HG02610 (cell line): ENCODE data around the gene PAFAH1B2.
"Not testable (repeated sequence)": the region's sequence is repeated elsewhere in the genome, so short reads cannot be mapped to it uniquely, and the experiment has no call there.

Experiments
- ATAC-seq: cut with Tn5 transposase; IDR thresholded peaks from one replicate; pipeline ENCODE4 v1.9.1; 2021; ENCODE audit warnings: mild to moderate bottlenecking, moderate library complexity; ENCODE audit not compliant: unreplicated experiment

Gene PAFAH1B2

DNA sequence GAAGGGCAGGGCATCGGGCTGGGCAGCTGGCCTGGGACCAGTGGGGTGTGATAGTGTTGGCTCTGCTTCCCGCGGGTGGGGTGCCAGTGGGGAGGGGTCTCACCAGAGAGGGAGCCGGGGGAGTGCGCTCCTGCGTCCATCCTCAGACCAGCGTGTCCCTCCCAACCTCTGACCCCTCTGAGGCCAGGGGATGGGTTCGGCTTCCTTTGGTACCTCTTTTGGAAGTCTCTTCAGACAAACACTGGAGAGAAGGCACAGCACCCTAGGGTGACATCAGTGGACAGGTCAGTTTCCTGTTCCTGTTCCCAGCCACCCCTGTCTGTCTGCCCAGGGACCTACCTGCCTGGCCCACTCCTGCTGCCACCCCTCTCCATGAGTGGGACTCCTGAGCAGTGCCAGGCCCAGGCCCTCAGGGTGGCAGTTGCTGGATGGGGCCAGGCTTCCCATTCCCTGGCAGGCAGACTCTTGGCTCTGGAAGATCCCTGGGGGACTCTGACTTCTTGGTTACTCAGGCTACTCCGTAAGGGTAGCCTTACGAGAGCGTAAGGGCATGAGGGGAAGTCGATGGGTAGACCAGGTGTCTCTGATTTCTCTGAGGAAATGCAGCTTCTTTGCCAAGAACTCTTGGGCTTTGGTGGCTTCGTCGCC lies 57.7 kb downstream of the PAFAH1B2 start:
- no peak for ATAC-seq

DNA sequence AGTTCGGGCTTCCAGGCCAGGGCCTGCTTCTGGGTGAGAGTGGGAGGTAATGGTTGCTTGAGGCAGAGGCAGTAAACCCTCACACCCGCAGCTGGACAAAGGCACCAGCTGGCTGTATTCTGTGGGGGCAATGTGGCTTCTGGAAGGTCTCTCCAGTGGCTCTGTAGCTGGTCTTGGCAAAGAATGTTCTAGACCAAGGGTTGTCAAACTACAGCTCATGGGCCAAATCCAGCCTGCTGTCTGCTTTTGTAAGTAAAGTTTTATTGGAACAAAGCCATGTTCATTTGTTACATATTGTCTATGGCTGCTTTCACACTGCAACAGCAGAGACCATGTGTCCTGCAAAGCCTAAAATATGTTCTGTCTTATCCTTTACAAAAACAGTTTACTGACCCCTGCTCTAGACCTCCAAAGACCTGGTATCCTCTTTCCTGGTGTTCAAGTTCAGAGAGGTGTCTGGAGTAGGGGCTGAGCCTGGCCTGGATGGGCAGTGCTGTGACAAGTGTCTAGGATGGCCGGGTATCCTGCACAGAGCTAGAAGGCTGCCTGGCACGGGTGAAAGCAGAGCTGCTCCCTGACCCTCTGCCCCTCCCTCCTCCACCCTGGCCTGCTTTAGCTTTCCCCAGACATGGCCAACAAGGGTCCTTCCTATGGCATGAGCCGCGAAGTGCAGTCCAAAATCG lies 58.4 kb downstream of the PAFAH1B2 start:
- ATAC-seq, result no peak

DNA sequence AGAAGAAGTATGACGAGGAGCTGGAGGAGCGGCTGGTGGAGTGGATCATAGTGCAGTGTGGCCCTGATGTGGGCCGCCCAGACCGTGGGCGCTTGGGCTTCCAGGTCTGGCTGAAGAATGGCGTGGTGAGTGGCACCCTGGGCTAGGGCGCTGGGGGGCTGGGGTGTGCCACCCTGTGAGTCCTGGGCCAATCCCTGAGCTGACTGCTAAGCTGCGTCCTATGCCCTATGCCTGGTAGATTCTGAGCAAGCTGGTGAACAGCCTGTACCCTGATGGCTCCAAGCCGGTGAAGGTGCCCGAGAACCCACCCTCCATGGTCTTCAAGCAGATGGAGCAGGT lies 59.0 kb downstream of the PAFAH1B2 start:
- ATAC-seq, result no peak

DNA sequence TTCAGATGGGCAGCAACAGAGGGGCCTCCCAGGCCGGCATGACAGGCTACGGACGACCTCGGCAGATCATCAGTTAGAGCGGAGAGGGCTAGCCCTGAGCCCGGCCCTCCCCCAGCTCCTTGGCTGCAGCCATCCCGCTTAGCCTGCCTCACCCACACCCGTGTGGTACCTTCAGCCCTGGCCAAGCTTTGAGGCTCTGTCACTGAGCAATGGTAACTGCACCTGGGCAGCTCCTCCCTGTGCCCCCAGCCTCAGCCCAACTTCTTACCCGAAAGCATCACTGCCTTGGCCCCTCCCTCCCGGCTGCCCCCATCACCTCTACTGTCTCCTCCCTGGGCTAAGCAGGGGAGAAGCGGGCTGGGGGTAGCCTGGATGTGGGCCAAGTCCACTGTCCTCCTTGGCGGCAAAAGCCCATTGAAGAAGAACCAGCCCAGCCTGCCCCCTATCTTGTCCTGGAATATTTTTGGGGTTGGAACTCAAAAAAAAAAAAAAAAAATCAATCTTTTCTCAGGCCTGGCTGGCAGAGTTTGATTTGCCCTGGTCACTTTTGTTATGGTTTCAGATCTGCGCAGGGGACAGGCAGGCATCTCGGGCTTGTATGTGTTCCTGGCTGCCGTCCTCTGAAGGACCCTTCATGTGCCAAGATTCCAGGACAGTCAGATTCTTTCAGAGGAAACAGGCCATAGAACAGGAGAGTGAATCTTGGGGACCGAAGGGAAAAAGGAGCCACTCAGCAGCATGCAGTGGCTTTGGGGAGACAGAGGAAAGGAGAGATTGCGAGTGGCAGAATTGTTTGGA lies 60.4 kb downstream of the PAFAH1B2 start:
- no peak for ATAC-seq

DNA sequence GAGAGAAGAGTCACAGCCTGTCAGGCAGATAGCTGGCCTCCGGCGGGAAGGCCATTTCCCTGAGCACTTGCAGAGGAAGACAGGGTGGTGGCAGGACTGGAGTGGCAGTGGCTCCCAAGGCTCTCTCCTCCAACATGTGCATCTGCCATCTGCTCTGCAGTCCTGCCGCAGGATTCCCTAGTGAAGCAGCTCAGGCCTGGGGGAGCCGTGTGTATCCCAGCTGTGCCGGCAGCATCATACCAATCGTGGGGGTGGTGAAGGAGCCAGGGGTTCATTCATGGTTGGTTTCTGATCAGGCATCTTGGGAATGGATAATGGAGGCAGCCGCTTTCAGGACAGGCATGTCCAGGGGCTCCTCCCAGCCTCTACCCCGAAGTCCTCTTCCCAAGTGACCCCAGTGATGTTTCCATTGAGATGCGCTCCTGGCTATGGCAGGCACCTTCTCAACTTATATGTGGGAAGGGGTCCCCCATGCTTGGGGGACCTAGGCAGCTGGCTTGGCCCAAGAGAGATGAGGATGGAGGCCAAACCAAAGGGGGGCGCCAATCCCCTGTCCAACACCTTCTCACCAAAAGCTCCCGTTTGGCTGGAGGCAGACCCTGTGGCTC lies 61.2 kb downstream of the PAFAH1B2 start:
- ATAC-seq, result no peak

DNA sequence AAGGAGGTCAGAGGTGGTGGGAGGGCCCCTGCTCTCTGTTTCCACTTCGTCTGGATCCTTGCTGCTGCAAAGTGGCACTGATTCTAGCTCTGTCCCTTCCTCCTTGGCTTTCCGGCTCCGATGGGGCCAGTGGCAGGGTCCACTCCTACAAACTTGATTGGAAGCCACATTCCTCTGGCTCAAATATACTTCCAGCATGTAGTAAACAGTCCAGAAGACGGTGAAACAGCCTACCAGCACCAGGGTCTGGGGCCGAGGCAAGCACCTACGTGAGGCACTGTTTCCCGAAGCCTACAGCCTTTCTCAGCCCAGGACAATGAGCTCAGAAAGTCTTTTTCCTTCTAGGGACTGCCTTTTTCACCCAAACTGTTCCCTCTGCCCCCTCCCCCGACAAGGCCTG lies 62.0 kb downstream of the PAFAH1B2 start:
- ATAC-seq, result not testable (repeated sequence)

DNA sequence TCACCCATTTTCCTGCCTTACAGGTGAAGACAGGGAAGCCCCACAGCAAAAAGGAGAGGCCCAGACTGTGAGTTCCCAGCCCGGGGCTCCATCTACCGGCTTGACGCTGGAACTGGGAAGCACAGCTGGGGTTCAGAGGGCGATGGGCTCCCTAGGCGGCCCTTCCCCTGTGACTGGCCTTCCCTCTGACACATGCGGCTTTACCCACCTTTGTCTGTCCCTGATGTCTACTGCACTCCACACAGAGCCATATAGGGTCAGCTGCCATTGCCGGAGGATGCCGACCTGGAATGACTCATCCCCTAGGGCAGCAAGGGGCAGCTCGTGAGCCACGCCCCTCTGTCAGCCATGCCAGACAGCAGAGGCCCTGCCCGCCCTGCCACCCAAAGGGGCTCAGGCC lies 62.8 kb downstream of the PAFAH1B2 start:
- ATAC-seq, result not testable (repeated sequence)

DNA sequence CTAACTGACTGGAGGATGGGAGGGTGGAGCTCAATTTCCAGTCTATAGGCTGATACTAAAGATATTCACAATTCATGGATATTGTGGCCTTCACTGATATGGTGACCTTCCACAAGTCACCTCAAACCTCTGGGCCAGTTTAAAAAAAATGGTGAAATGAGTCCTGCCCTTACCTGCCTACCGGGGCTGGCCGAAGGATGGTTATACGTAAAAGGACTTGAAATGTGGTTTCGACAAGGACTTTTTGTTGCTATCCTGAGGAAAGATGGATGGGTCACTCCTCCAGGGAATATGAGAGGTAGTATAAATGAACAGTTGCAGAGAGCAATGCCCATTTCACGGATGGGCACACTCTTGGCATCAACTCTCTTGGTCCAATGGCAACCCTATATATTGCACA lies 63.4 kb downstream of the PAFAH1B2 start:
- ATAC-seq, result not testable (repeated sequence)

DNA sequence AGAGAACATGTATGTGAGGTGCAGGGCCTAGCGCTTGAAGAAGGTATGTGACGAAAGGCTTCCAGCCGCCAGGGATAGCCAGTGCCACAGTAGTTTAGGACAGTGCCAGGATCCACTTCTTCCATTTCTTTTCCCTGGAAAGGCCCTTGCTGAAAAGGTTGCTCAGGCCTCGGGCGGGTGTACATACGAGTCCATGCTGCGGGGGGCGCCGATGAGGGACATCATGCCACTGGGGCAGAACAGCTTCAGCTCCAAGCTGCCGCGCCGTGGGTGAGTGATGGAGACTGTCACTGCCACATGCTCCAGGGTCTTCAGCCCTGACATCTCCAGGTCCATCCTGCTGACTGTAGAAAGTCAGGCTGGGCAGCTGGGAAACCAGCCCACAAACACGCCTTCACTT lies 64.6 kb downstream of the PAFAH1B2 start:
- ATAC-seq, result not testable (repeated sequence)

DNA sequence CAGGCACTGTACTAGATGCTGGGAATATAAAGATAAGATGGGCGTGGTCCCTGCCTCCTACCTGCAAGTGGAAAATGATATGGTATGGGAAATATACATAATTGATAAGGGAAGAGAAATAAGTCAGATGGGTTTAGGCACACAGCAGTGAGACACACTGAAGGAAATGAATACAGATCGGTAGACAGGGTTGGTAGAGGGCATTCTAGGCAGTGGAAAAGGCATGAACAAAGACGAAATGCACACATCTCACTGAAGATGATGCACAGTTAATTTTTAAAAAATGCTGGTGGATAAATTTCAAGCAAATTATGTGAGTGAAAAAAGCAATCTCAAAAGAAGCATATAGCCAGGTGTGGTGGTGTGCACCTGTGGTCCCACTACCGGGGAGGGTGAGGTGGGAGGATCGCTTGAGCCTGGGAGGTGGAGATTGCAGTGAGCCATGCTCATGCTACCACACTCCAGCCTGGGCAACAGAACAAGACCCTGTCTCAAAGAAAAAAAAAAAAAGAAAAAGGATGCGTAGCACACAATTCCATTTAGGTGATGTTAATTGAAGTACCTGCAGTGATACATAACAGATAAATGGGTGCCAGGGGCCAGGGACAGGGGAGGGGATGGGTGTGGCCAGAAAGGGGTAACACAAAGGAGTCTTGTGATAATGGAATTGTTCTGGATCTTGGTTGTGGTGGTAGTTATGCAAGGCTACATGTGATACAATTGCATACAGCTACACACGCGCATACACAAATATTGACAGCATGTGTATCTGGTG lies 65.5 kb downstream of the PAFAH1B2 start:
- not testable (repeated sequence) for ATAC-seq

DNA sequence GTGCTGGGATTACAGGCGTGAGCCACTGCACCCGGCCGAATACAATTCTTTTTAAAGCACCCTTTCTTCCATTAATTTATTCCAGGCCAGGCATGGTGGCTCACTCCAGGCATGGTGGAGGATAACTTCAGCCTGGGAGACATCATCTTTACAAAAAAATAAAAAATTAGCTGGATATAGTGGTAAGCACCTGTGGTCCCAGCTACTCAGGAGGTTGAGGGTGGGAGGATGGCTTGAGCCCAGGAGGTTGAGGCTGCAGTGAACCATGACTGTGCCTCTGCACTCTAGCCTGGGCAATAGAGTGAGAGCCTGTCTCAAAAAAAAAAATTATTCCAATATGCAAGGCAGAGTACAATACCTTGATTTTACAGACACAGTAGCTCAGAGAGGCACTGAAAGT lies 66.5 kb downstream of the PAFAH1B2 start:
- no peak for ATAC-seq

DNA sequence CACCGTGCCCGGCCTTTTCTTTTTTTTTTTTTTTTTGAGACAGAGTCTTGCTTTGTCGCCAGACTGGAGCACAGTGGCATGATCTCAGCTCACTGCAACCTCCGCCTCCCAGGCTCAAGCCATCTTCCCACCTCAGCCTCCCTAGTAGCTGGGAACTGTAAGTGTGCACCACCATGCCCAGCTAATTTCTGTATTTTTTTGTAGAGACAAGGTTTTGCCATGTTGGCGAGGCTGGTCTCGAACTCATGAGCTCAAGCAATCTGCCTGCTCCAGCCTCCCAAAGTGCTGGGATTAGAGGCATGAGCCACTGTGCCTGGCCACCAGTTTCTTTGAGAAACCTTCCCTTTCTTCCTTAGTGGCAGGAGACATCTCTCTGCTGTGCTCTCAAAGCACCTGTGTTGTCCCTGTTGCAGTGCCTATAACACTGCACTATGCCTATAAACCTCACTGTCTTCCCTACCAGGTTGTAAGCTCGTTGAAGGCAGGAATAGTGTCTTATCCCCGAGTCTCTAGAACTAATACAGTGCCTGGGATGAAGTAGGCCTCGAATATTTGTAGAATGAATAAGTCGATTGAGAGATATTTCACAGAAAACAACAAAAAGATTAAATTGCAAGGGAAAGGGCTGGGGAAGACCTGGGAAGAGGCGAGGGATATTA lies 68.7 kb downstream of the PAFAH1B2 start:
- ATAC-seq, result no peak

DNA sequence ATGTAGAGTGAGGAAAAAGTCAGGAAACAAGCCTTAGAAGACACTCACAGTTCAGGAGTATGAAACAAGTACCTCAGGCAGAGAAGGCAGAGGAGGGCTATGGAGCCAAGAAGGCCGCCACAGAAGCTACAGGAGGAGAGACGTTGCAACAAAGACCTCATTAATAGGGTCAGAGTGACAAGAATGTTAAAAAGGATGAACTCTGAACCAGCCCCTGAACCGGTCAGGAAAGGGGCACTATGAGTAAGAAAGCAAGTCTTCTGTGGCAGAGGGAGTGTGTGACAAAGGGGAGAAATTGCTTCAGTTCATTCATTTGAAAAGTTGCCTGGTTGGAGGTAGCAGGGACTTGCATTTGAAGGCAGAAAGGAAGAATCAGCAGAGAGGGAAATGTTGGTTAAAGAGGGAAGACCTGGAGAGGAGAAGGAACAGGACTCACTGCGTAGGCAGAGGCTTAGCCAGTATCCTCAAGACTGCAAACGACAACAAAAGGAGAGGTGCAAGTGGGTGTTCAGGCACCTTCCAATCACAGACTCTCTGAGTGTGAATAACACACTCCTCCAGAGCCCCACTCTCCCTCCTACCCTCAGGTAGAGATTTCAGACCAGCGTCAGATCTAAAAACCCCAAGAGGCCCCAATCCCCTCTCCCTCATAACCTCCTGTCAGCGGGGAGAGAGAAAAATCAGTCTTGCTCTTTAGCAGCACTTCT lies 70.5 kb downstream of the PAFAH1B2 start:
- ATAC-seq, result no peak

DNA sequence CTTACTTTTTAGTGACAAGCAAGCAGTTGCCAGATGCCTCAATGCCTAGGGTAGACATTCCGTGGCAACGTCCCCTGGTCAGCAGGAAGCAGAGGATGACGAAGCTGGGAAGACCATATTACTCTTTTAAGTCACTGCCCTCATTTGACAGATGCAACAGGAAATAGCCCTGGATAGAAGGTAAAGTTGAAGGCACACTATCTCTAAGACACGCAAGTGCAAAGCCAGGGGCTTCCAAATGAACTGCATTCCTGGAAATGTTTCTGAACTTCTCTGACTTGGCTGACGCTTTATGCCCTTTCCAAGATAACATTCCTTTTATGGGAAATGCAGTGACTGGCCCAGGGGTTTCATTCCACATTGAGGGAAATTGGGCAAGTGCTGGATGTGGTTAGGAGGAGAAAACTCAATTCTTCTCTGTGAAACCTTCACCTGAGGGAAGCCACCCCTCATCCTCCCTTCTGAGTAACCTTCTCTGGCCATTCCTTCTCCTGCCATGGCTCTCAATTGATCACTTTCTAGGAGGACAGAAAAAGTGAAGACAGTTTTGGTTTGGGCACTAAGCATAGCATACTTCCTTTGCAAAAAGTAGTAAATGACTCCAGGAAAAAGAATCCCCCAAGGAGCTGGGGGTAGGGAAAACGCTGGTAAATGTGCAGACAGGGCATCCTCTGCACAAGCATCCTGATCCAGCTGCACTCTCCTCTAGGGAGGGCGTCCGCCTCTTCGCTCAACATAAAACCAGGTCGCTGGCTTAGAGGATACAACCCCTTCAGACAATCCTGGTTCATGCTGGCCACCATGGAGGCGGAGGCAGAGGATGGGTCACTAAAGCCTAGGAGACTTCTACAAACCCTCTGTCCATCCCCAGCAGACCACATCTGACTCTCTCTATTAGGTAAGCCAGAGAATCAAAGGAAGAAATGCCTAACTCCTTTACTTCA lies 73.3 kb downstream of the PAFAH1B2 start:
- no peak for ATAC-seq

DNA sequence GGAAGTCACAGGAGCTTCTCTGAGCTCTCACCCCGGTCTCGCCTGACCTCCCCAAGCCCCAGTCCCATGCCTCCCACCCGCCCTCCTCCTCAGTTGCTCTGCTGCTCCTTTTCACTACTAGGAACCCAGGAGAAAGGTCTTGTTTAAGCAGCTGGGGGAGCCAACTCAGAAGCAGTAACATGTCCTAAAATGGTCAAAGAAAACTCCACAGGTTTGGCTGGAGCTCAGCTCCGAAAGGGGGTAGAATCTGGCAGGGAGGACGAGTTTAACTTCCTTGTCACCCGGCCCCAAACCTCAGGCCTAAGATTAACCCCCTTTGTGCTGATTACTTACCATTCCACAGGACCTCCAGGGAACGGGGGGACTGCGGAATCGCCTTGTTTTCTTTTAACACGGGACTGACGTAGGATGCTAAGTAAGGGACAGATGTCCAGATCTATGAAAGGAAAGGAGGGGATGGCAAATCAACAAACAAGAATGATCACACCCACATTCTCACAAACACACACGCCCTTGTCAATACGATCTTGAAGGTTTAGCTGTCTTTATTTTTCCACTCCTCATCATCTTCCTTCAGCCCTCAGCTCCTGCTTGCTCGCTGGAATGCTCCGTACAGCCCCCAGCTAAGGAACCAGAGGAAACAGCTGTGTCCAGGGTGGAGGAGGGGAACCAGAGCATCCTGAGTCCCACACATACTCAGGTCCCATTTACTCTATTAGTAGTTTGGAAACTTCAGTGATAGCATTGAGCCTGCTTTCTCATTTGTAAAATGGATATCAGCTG lies 74.2 kb downstream of the PAFAH1B2 start:
- ATAC-seq, result no peak

DNA sequence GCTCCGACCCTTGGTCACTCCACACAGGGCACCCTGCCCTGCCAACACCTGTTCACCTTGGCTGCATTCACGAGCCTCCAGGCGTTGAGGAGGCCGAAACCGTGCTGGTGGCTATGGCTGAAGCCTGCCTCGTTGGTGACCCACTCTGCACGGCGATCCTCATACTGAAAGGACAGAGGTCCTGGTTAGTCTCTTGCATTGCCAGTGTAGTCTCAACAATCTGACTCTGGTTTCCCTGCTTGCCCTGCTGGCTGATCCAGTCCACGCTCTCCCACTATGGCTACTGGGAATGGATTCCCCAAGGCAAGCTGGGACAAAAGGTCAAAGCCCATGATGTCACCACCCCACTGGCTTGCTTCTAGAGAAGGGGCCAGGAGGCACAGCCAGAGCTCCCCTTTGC lies 74.9 kb downstream of the PAFAH1B2 start:
- no peak for ATAC-seq

DNA sequence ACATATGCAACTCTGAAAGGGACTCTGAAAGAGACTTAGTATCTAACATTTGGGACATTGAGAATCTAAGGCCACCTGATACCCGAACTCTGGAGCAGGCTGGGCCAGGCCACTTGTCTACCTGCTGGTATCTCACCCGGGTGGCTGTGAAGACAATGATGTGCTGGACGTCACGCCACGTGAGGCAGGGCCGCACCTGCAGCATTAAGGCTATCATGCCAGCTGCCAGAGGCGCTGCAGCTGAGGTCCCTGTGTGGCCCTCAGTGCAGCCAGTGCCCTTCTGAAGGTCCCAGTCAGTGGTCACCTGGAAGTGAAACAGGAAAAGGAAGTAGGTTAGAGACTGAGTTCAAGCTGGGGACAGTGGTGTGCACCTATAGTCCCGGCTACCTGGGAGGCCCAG lies 75.4 kb downstream of the PAFAH1B2 start:
- no peak for ATAC-seq

DNA sequence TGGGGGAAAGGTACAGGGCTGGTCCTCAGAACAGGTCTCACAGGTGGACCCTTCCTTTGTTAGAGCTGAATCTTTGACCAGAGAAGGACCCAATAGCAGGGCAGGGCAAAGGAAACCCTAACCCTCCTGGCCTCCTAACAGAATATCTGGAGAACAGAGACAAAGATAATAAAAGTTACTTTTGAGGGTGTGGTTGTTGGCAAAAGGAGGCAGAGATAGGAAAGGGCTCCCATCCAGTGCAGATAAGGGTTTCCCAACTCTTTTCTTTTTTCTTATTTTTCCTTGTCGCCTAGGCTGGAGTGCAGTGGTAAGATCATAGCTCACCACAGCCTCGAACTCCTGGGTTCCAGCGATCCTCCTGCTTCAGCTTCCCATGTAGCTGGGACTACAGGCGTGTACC lies 75.9 kb downstream of the PAFAH1B2 start:
- ATAC-seq, result no peak
